ENCODE measurements around the gene FBXL7. TPM values are rescaled to one million over a fixed set of nuclear protein-coding genes. Genes with fewer than 3 reads are reported as not detected.

The FBXL7 gene
- total RNA-seq, 1 donor from 2014 or later: 12.3 TPM

DNA sequence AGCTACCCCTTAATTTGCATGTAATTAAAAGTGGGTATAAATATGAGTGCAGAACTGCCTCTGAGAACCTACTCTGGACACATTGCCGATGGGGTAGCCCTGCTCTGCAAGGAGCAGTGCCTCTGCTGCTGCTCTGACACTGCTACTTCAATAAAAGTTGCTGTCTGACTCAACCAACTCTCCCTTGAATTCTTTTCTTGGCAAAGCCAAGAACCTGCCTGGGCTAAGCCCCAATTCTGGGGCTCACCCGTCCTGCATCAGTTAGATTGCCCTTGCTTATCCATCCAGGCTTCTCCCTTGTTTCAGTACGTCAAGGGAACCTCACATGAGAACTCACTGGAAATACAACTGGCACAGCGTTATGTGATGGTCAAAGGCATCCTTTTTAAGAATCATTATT is 44.1 kb downstream of the FBXL7 start:
- no peaks in the 10 kb centered on the region for H3K9me3 ChIP-seq (ENCODE audit: low read depth)
- Mint-ChIP-seq H3K27me3 (ENCODE audit: insufficient read depth, low read depth) (no peaks in the 10 kb centered on the region), H3K4me1 (peaks cover 25% of the 10 kb centered on the region), H3K36me3 (peaks cover 15% of the 10 kb centered on the region), H3K27ac (peak overlapping the region; percentile 48), H3K4me3 (no peak overlapping the region), H3K9me3 (peaks cover 4% of the 10 kb centered on the region)
- no peak overlapping the region for H3K9ac ChIP-seq
- no peak overlapping the region for H3K4me3 ChIP-seq
- no peak for DNase-seq (ENCODE audit: low spot score)
- H2AFZ ChIP-seq (replicated peaks): no peak overlapping the region
- H4K20me1 ChIP-seq (ENCODE audit: low read depth): no peaks in the 10 kb centered on the region
- no peak overlapping the region for H3K27ac ChIP-seq
- peaks cover 25% of the 10 kb centered on the region for H3K4me1 ChIP-seq
- TF ChIP-seq EZH2phosphoT487 (IDR thresholded peaks at IDR 0.05): no peak
- TF ChIP-seq, protein P1, sequence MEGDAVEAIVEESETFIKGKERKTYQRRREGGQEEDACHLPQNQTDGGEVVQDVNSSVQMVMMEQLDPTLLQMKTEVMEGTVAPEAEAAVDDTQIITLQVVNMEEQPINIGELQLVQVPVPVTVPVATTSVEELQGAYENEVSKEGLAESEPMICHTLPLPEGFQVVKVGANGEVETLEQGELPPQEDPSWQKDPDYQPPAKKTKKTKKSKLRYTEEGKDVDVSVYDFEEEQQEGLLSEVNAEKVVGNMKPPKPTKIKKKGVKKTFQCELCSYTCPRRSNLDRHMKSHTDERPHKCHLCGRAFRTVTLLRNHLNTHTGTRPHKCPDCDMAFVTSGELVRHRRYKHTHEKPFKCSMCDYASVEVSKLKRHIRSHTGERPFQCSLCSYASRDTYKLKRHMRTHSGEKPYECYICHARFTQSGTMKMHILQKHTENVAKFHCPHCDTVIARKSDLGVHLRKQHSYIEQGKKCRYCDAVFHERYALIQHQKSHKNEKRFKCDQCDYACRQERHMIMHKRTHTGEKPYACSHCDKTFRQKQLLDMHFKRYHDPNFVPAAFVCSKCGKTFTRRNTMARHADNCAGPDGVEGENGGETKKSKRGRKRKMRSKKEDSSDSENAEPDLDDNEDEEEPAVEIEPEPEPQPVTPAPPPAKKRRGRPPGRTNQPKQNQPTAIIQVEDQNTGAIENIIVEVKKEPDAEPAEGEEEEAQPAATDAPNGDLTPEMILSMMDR (IDR thresholded peaks at IDR 0.05): no peak
- TF ChIP-seq EZH2 (IDR thresholded peaks at IDR 0.05): no peak
- no peaks in the 10 kb centered on the region for H3K27me3 ChIP-seq
- H3K36me3 ChIP-seq: no peaks in the 10 kb centered on the region
- H3F3A ChIP-seq (ENCODE audit: low read depth): no peaks in the 10 kb centered on the region
- no peak overlapping the region for H3K4me2 ChIP-seq
- peaks cover 60% of the 10 kb centered on the region for H3K79me2 ChIP-seq (ENCODE audit: low read depth)

DNA sequence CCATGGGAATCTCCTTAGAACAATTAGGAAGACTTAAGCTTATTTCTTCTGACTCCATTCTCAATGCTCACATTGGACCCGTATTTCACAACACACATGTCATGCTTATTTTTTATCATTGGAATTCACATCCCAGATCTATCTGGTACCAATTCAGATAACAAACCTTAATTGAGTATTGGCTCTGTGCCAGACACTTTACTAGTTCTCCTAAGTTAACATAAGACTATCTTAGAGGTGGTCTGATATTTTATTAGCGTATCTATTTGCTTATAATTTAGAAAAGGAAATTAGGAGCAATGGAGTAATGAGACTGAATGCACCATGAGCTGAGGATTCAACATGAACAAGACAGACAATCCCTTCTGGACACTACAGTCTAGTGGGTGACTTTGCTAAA is 45.1 kb downstream of the FBXL7 start:
- H3K4me2 ChIP-seq: no peak overlapping the region
- no peaks in the 10 kb centered on the region for H3K27me3 Mint-ChIP-seq (ENCODE audit: insufficient read depth, low read depth)
- peaks cover 19% of the 10 kb centered on the region for H3K4me1 ChIP-seq
- no peaks in the 10 kb centered on the region for H4K20me1 ChIP-seq (ENCODE audit: low read depth)
- H3K27ac Mint-ChIP-seq: no peak overlapping the region
- H3F3A ChIP-seq (ENCODE audit: low read depth): no peaks in the 10 kb centered on the region
- no peaks in the 10 kb centered on the region for H3K9me3 Mint-ChIP-seq
- peaks cover 15% of the 10 kb centered on the region for H3K36me3 Mint-ChIP-seq
- no peak overlapping the region for H3K9ac ChIP-seq
- H2AFZ ChIP-seq (replicated peaks): no peak overlapping the region
- H3K27me3 ChIP-seq: no peaks in the 10 kb centered on the region
- H3K4me3 Mint-ChIP-seq: no peak overlapping the region
- no peak overlapping the region for H3K27ac ChIP-seq
- H3K9me3 ChIP-seq (ENCODE audit: low read depth): no peaks in the 10 kb centered on the region
- no peak overlapping the region for H3K4me3 ChIP-seq
- TF ChIP-seq EZH2 (IDR thresholded peaks at IDR 0.05) (no peak), EZH2phosphoT487 (IDR thresholded peaks at IDR 0.05) (no peak)
- TF ChIP-seq, protein P1 (IDR thresholded peaks at IDR 0.05): no peak
- no peak for DNase-seq (ENCODE audit: low spot score)
- H3K4me1 Mint-ChIP-seq: peaks cover 22% of the 10 kb centered on the region
- peaks cover 52% of the 10 kb centered on the region for H3K79me2 ChIP-seq (ENCODE audit: low read depth)
- H3K36me3 ChIP-seq: no peaks in the 10 kb centered on the region

DNA sequence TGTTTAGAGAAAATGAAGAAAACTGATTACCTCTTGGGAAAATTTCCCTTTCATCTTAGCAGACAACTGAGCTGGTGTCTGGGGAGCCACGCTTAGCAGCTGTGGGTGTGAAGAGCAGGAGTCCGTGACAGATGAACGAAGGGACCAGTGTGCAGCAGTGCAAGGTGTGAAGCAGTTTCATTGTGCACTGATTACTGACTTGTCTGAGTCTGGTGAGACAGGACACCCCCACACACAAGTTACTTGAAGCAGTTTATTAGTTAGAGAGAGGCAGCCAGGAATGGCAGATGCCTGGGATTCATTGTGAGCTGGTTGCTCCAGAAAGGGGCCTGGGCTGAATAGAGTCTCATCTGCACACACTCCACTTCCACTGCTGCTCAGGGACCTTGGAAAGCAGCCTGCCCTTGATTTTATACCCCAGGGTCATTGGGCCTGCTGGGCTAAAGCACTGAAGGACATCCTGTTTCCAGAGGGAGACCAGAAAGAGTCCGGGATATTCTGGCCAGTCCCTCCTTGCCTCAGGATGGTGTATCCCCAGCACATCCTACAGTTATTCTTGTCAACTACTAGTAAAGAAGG is 47.4 kb downstream of the FBXL7 start:
- Mint-ChIP-seq H3K36me3 (peaks cover 19% of the 10 kb centered on the region), H3K27ac (peak overlapping the region; percentile 33), H3K4me1 (peaks cover 28% of the 10 kb centered on the region), H3K4me3 (no peak overlapping the region), H3K9me3 (no peaks in the 10 kb centered on the region), H3K27me3 (ENCODE audit: insufficient read depth, low read depth) (no peaks in the 10 kb centered on the region)
- no peak overlapping the region for H3K4me3 ChIP-seq
- no peak overlapping the region for H3K27ac ChIP-seq
- no peaks in the 10 kb centered on the region for H3K36me3 ChIP-seq
- no peaks in the 10 kb centered on the region for H3F3A ChIP-seq (ENCODE audit: low read depth)
- no peak overlapping the region for H3K9ac ChIP-seq
- DNase-seq (ENCODE audit: low spot score): no peak
- no peaks in the 10 kb centered on the region for H4K20me1 ChIP-seq (ENCODE audit: low read depth)
- no peaks in the 10 kb centered on the region for H3K27me3 ChIP-seq
- H3K9me3 ChIP-seq (ENCODE audit: low read depth): no peaks in the 10 kb centered on the region
- no peak overlapping the region for H2AFZ ChIP-seq (replicated peaks)
- peaks cover 44% of the 10 kb centered on the region for H3K79me2 ChIP-seq (ENCODE audit: low read depth)
- no peak overlapping the region for H3K4me2 ChIP-seq
- H3K4me1 ChIP-seq: peaks cover 19% of the 10 kb centered on the region
- TF ChIP-seq, protein P1 (IDR thresholded peaks at IDR 0.05): no peak
- no peak for TF ChIP-seq EZH2 (IDR thresholded peaks at IDR 0.05)
- no peak for TF ChIP-seq EZH2phosphoT487 (IDR thresholded peaks at IDR 0.05)
